Peyer's patch (tissue), 4 donors: ENCODE results near the gene HNRNPR.

Source experiments
- POLR2A ChIP-seq, 2 donors: fragments of 450-650 bp; IDR thresholded peaks; one replicate each; pipeline ENCODE4 v1.5.1; 2017; ENCODE audit warnings: antibody characterized with exemption in 2 of 2, mild to moderate bottlenecking in 2 of 2, moderate library complexity in 2 of 2
- TF ChIP-seq, protein P1 (sequence below), 6 experiments: fragments of 450-650 bp in 4 of 6; fragments of 200-600 bp in 2 of 6; sonication (generic) in 1 of 6; IDR thresholded peaks; one replicate each; pipeline ENCODE4 v1.5.1; 2017 to 2019; ENCODE audit warnings: antibody characterized with exemption in 6 of 6, mild to moderate bottlenecking in 3 of 6, moderate library complexity in 1 of 6

DNA sequence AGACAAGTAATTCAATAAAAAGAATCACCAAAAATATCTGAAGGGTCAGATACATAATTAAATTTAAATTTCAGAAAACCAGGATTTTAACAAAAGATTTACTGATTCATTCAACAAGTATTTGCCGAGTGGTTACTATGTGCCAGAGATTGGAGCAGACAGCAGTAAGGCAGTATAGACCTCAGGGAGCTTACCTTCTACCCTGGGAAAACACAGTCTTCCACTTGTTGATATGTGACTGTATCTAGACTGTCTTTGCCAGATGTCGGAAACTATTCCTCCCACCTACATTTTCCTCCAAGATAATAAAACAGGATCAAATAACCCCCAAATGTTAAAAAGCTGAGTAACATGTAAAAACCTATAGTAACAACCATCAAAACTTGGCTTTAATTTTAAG, 6.2 kb downstream of the HNRNPR start:
- TF ChIP-seq, protein P1, sequence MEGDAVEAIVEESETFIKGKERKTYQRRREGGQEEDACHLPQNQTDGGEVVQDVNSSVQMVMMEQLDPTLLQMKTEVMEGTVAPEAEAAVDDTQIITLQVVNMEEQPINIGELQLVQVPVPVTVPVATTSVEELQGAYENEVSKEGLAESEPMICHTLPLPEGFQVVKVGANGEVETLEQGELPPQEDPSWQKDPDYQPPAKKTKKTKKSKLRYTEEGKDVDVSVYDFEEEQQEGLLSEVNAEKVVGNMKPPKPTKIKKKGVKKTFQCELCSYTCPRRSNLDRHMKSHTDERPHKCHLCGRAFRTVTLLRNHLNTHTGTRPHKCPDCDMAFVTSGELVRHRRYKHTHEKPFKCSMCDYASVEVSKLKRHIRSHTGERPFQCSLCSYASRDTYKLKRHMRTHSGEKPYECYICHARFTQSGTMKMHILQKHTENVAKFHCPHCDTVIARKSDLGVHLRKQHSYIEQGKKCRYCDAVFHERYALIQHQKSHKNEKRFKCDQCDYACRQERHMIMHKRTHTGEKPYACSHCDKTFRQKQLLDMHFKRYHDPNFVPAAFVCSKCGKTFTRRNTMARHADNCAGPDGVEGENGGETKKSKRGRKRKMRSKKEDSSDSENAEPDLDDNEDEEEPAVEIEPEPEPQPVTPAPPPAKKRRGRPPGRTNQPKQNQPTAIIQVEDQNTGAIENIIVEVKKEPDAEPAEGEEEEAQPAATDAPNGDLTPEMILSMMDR (IDR thresholded peaks at IDR 0.05): no peak
- TF ChIP-seq POLR2A (IDR thresholded peaks at IDR 0.05): no peak
